Nephron progenitor cell (in vitro differentiated cells): Measurements from ENCODE around the gene LTV1.

ENCODE experiments used
- DNase-seq: peaks from one replicate; pipeline ENCODE4 v3.0.0; 2021
- H3K27ac Mint-ChIP-seq: 2 replicates; pipeline ENCODE4 v1.8.0; 2021; ENCODE audit warnings: mild to moderate bottlenecking, moderate library complexity, mixed read lengths
- H3K27me3 Mint-ChIP-seq: 2 replicates; pipeline ENCODE4 v1.8.0; 2021; ENCODE audit warnings: mild to moderate bottlenecking, low read depth, mixed read lengths; ENCODE audit not compliant: poor library complexity
- H3K36me3 Mint-ChIP-seq: 2 replicates; pipeline ENCODE4 v1.8.0; 2021; ENCODE audit warnings: low read depth, mixed read lengths
- H3K4me1 Mint-ChIP-seq: 2 replicates; pipeline ENCODE4 v1.8.0; 2021; ENCODE audit warnings: mixed read lengths
- H3K4me3 Mint-ChIP-seq: 2 replicates; pipeline ENCODE4 v1.8.0; 2021; ENCODE audit warnings: mild to moderate bottlenecking, moderate library complexity, mixed read lengths
- H3K9me3 Mint-ChIP-seq: 2 replicates; pipeline ENCODE4 v1.8.0; 2021; ENCODE audit warnings: mild to moderate bottlenecking, moderate library complexity, mixed read lengths
- TF ChIP-seq, protein P1 (sequence below): fragments of 200-600 bp; sonication (generic); IDR thresholded peaks from 2 replicates; pipeline ENCODE4 v1.5.0; 2021; ENCODE audit warnings: antibody characterized with exemption

LTV1 gene

DNA sequence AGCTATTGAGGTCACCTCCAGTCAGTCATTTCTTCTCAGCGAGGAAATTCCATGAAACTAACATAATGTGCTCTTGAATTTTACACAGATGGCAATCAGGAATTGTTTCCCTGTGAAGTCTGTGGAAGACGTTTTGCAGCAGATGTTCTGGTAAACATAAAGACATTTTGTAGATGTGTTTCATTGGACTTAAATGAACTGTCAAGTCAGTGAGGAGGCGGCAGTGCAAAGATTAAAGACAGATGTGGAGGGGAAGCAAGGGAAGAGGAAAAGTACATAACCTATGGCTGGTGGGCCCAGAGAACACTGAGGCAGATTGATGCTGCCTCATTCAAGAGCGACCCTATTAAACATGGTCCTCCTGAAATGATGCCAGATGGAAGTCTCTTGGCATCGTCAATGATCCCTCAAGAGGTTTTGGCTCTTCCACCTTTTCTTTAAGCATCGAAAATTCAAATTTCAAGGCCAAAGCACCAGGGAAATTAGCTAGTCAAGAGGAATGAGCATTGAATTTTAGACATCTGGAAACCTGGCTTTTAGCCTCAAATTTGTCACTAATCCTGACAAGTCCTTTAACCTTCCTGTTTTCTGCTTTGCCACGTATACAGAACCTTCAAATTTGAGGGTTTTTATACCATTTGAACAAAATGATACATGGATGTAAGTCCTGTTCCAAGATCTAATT is 41.2 kb downstream of the LTV1 start:
- TF ChIP-seq, protein P1, sequence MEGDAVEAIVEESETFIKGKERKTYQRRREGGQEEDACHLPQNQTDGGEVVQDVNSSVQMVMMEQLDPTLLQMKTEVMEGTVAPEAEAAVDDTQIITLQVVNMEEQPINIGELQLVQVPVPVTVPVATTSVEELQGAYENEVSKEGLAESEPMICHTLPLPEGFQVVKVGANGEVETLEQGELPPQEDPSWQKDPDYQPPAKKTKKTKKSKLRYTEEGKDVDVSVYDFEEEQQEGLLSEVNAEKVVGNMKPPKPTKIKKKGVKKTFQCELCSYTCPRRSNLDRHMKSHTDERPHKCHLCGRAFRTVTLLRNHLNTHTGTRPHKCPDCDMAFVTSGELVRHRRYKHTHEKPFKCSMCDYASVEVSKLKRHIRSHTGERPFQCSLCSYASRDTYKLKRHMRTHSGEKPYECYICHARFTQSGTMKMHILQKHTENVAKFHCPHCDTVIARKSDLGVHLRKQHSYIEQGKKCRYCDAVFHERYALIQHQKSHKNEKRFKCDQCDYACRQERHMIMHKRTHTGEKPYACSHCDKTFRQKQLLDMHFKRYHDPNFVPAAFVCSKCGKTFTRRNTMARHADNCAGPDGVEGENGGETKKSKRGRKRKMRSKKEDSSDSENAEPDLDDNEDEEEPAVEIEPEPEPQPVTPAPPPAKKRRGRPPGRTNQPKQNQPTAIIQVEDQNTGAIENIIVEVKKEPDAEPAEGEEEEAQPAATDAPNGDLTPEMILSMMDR = no peak
- H3K27me3 Mint-ChIP-seq = no peaks in the 10 kb centered on the region
- peaks cover 5% of the 10 kb centered on the region for H3K4me1 Mint-ChIP-seq

GRCh38 chr6:143885116-143885515 is 42.0 kb downstream of the LTV1 start:
- H3K36me3 Mint-ChIP-seq = no peaks in the 10 kb centered on the region
- TF ChIP-seq, protein P1 = no peak
- DNase-seq = no peak
- peaks cover 5% of the 10 kb centered on the region for H3K4me1 Mint-ChIP-seq
- H3K27me3 Mint-ChIP-seq = no peaks in the 10 kb centered on the region
- H3K27ac Mint-ChIP-seq = no peak overlapping the region
- H3K9me3 Mint-ChIP-seq = no peaks in the 10 kb centered on the region
- H3K4me3 Mint-ChIP-seq = no peak overlapping the region

More for the DNA sequence above, 41.2 kb downstream of the LTV1 start:
- Mint-ChIP-seq H3K9me3 (no peaks in the 10 kb centered on the region), H3K36me3 (no peaks in the 10 kb centered on the region), H3K27ac (no peak overlapping the region), H3K4me3 (no peak overlapping the region)
- no peak for DNase-seq

- TF ChIP-seq, protein P1 = no peak
- no peaks in the 10 kb centered on the region for H3K9me3 Mint-ChIP-seq
- H3K36me3 Mint-ChIP-seq = no peaks in the 10 kb centered on the region
- H3K4me1 Mint-ChIP-seq = no peaks in the 10 kb centered on the region
- H3K27me3 Mint-ChIP-seq = peaks cover 5% of the 10 kb centered on the region
- DNase-seq = no peak
- no peak overlapping the region for H3K27ac Mint-ChIP-seq
- no peak overlapping the region for H3K4me3 Mint-ChIP-seq
Observed at GRCh38 chr6:143894655-143895054, 51.5 kb downstream of the LTV1 start.

GRCh38 chr6:143896126-143896860 is 53.2 kb downstream of the LTV1 start:
- TF ChIP-seq, protein P1 = no peak
- DNase-seq = no peak
- Mint-ChIP-seq H3K27ac (no peak overlapping the region), H3K36me3 (no peaks in the 10 kb centered on the region), H3K27me3 (peaks cover 5% of the 10 kb centered on the region), H3K4me1 (no peaks in the 10 kb centered on the region), H3K9me3 (no peaks in the 10 kb centered on the region), H3K4me3 (no peak overlapping the region)

DNA sequence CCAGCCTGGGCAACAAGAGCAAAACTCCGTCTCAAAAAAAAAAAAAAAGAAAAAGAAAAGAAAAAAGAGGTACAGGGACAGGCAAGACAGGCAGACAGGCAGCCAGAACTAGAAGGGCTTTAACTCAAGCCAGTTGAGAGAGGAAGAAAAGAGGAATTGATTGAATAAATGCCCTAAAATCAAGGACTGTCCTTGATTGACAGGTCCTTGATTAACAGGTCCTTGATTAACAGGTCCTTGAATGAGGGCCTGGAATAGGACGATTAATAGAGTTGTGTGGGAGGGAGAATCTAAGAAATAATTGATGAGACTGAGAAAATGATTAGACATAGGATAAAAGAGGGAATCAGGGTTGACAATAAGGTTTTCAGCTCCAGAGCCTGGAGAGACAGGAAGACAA is 57.2 kb downstream of the LTV1 start:
- no peaks in the 10 kb centered on the region for H3K9me3 Mint-ChIP-seq
- TF ChIP-seq, protein P1 = no peak
- H3K4me3 Mint-ChIP-seq = no peak overlapping the region
- H3K36me3 Mint-ChIP-seq = no peaks in the 10 kb centered on the region
- H3K27me3 Mint-ChIP-seq = no peaks in the 10 kb centered on the region
- H3K27ac Mint-ChIP-seq = peak overlapping the region; percentile 6
- no peak for DNase-seq
- H3K4me1 Mint-ChIP-seq = no peaks in the 10 kb centered on the region
